CD14-positive monocyte (primary cell): ENCODE data around the gene CILP2. TPM values are rescaled to one million over a fixed set of nuclear protein-coding genes. Genes with fewer than 3 reads are reported as not detected.

Source experiments
- DNase-seq, 3 donors: peaks; one replicate each; pipeline ENCODE4 v3.0.0-alpha.2; 2011 to 2022
- H2AFZ ChIP-seq: 2 replicates; pipeline ENCODE4 v1.6.0; 2012; ENCODE audit warnings: mild to moderate bottlenecking, low read depth, low read length, inconsistent platforms; ENCODE audit not compliant: insufficient read depth, poor library complexity, severe bottlenecking
- H3K27ac ChIP-seq, 2 donors: 1 replicate in 1 of 2; 2 replicates in 1 of 2; pipeline ENCODE4 v1.5.1; 2012 to 2013; ENCODE audit warnings: low read length in 2 of 2, control low read depth in 1 of 2, inconsistent platforms in 1 of 2, low read depth in 1 of 2, mild to moderate bottlenecking in 1 of 2
- H3K27me3 ChIP-seq, 2 donors: one replicate each; pipeline versions ENCODE4 v1.6.0 to v1.6.1; 2011 to 2013; ENCODE audit warnings: low read length in 2 of 2; ENCODE audit not compliant: control insufficient read depth in 2 of 2, insufficient read depth in 2 of 2
- H3K36me3 ChIP-seq, 2 donors: replicated peaks in 1 of 2; 1 replicate in 1 of 2; 2 replicates in 1 of 2; pipeline versions ENCODE4 v1.5.1 to v1.6.1; 2012 to 2013; ENCODE audit warnings: low read length in 2 of 2, control low read depth in 1 of 2, inconsistent platforms in 1 of 2, mild to moderate bottlenecking in 1 of 2; ENCODE audit not compliant: insufficient read depth in 2 of 2, control insufficient read depth in 1 of 2
- H3K4me1 ChIP-seq, 2 donors: 1 replicate in 1 of 2; 2 replicates in 1 of 2; pipeline versions ENCODE4 v1.5.1 to v1.6.1; 2012 to 2013; ENCODE audit warnings: low read length in 2 of 2, control low read depth in 1 of 2, inconsistent platforms in 1 of 2, mild to moderate bottlenecking in 1 of 2, moderate library complexity in 1 of 2; ENCODE audit not compliant: insufficient read depth in 2 of 2, control insufficient read depth in 1 of 2
- H3K4me2 ChIP-seq: replicated peaks from 2 replicates; pipeline ENCODE3; 2012; ENCODE audit warnings: low read length, moderate library complexity, mild to moderate bottlenecking; ENCODE audit not compliant: poor library complexity, severe bottlenecking; ENCODE audit errors: extremely low read depth
- H3K4me3 ChIP-seq, 3 experiments: fragments of 200-600 bp in 1 of 3; sonication (generic) in 1 of 3; replicated peaks in 1 of 3; 1 replicate in 2 of 3; 2 replicates in 1 of 3; pipeline ENCODE4 v1.5.1; 2011 to 2013; ENCODE audit warnings: low read length in 3 of 3, mild to moderate bottlenecking in 3 of 3, control low read depth in 2 of 3, low read depth in 2 of 3, inconsistent platforms in 1 of 3, moderate library complexity in 1 of 3
- H3K79me2 ChIP-seq: 2 replicates; pipeline ENCODE4 v1.6.0; 2012; ENCODE audit warnings: mild to moderate bottlenecking, control low read depth, inconsistent platforms, low read length, moderate library complexity; ENCODE audit not compliant: insufficient read depth
- H3K9ac ChIP-seq: 2 replicates; pipeline ENCODE4 v1.6.0; 2017; ENCODE audit warnings: low read length, mild to moderate bottlenecking; ENCODE audit not compliant: insufficient read depth, poor library complexity, severe bottlenecking
- H3K9me3 ChIP-seq, 2 donors: replicated peaks in 1 of 2; 1 replicate in 1 of 2; 2 replicates in 1 of 2; pipeline versions ENCODE4 v1.5.1 to v1.6.1; 2012 to 2013; ENCODE audit warnings: low read length in 2 of 2, control low read depth in 1 of 2; ENCODE audit not compliant: control insufficient read depth in 1 of 2, insufficient read depth in 1 of 2
- H4K20me1 ChIP-seq: 2 replicates; pipeline ENCODE4 v1.6.0; 2012; ENCODE audit warnings: mild to moderate bottlenecking, low read length, control low read depth, moderate library complexity; ENCODE audit not compliant: insufficient read depth
- H3K27ac Mint-ChIP-seq, 7 donors: one replicate each; pipeline ENCODE4 v1.8.0; 2020; ENCODE audit warnings: mild to moderate bottlenecking in 7 of 7, mixed read lengths in 7 of 7, moderate library complexity in 6 of 7, inconsistent platforms in 2 of 7
- H3K27me3 Mint-ChIP-seq, 3 donors: one replicate each; pipeline ENCODE4 v1.8.0; 2021 to 2022; ENCODE audit warnings: low read depth in 3 of 3, mild to moderate bottlenecking in 3 of 3, mixed read lengths in 3 of 3, moderate library complexity in 3 of 3, inconsistent platforms in 1 of 3
- H3K36me3 Mint-ChIP-seq, 2 donors: one replicate each; pipeline ENCODE4 v1.8.0; 2020; ENCODE audit warnings: mixed read lengths in 2 of 2, inconsistent platforms in 1 of 2, mild to moderate bottlenecking in 1 of 2
- H3K4me1 Mint-ChIP-seq: one replicate; pipeline ENCODE4 v1.8.0; 2020; ENCODE audit warnings: mild to moderate bottlenecking, mixed read lengths
- H3K4me3 Mint-ChIP-seq, 2 donors: one replicate each; pipeline ENCODE4 v1.8.0; 2020; ENCODE audit warnings: mild to moderate bottlenecking in 2 of 2, mixed read lengths in 2 of 2, moderate library complexity in 1 of 2
- H3K9me3 Mint-ChIP-seq, 7 donors: one replicate each; pipeline ENCODE4 v1.8.0; 2020 to 2022; ENCODE audit warnings: mixed read lengths in 7 of 7, mild to moderate bottlenecking in 6 of 7, moderate library complexity in 6 of 7, inconsistent platforms in 2 of 7
- WGBS: methylation state at CpG from one replicate; pipeline ENCODE4 v1.1.5; 2013; ENCODE audit warnings: missing lambda C conversion rate; ENCODE audit not compliant: insufficient coverage; 5-methylcytosine and 5-hydroxymethylcytosine counted together
- intact Hi-C, 2 donors: fragments of 100-400 bp; cut with micrococcal nuclease; formaldehyde crosslinking; loops; one replicate each; pipeline versions ENCODE4 v1.15.0 to v1.15.1; 2023
- polyA plus RNA-seq, 3 donors: library from polyadenylated mRNA; depleted of rRNA in 1 of 3; unstranded in 2 of 3; stranded (reverse) in 1 of 3; fragments of 300-500 nt in 2 of 3; fragments of >200 nt in 1 of 3; fragmentation: Illumina TruSeq in 2 of 3; gene quantifications; 1 replicate in 2 of 3; 2 replicates in 1 of 3; pipeline ENCODE4 v1.2.3, GENCODE V29; 2012 to 2021
- TF ChIP-seq, protein P1 (sequence below): fragments of 200-600 bp; IDR thresholded peaks from one replicate; pipeline ENCODE4 v1.8.0; 2022; ENCODE audit warnings: antibody characterized with exemption, mild to moderate bottlenecking

The CILP2 gene
- polyA plus RNA-seq, 3 donors = 0.04 TPM; not detected in 2

DNA sequence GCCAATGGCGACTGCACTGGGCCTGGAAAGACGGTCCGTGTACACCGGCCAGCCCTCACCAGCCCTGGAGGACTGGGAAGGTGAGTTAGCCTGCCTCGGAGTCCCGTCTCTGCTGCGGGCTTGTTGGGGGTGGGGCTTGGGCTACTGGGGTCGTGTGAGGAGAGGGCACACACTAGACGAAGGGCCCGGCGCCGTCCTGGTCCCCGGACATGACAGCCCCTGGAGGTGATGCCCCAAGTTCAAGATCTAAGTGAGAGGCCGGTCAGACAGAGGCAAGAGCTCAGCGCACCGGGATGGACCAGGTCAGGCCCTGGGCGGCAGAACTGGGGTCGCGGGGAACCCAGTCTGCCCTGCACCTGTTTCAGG lies 1.6 kb downstream of the CILP2 start:
- intact Hi-C loops = loop anchor here in 1 of 2 donors (10.0 kb wide), 1 partner anchor 235 kb away; no protein-coding TSS in a partner anchor
- no peaks in the 10 kb centered on the region for H3K79me2 ChIP-seq
- H3K4me3 Mint-ChIP-seq = peak overlapping the region in 1 of 2 donors; percentile 80
- no peak overlapping the region for H3K4me3 ChIP-seq
- H3K9ac ChIP-seq = no peak overlapping the region
- no peak overlapping the region for H2AFZ ChIP-seq
- H3K36me3 Mint-ChIP-seq = peaks cover 0 to 2% of the 10 kb centered on the region in 2 donors
- no peaks in the 10 kb centered on the region for H4K20me1 ChIP-seq
- peaks cover 1 to 35% (median 21%) of the 10 kb centered on the region in 7 donors for H3K9me3 Mint-ChIP-seq
- WGBS = 34% methylated on average over 19 of the region's 19 CpGs
- H3K36me3 ChIP-seq = no peaks in the 10 kb centered on the region
- no peak overlapping the region for H3K4me2 ChIP-seq
- H3K4me1 ChIP-seq = peaks cover 33 to 40% of the 10 kb centered on the region in 2 donors
- peaks cover 37% of the 10 kb centered on the region for H3K4me1 Mint-ChIP-seq
- peaks cover 16 to 17% of the 10 kb centered on the region in 2 donors for H3K9me3 ChIP-seq
- H3K27me3 ChIP-seq = peaks cover 8 to 43% of the 10 kb centered on the region in 2 donors
- H3K27me3 Mint-ChIP-seq = peaks cover 37 to 59% (median 50%) of the 10 kb centered on the region in 3 donors
- TF ChIP-seq, protein P1, sequence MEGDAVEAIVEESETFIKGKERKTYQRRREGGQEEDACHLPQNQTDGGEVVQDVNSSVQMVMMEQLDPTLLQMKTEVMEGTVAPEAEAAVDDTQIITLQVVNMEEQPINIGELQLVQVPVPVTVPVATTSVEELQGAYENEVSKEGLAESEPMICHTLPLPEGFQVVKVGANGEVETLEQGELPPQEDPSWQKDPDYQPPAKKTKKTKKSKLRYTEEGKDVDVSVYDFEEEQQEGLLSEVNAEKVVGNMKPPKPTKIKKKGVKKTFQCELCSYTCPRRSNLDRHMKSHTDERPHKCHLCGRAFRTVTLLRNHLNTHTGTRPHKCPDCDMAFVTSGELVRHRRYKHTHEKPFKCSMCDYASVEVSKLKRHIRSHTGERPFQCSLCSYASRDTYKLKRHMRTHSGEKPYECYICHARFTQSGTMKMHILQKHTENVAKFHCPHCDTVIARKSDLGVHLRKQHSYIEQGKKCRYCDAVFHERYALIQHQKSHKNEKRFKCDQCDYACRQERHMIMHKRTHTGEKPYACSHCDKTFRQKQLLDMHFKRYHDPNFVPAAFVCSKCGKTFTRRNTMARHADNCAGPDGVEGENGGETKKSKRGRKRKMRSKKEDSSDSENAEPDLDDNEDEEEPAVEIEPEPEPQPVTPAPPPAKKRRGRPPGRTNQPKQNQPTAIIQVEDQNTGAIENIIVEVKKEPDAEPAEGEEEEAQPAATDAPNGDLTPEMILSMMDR = no peak
- H3K27ac Mint-ChIP-seq = no peak overlapping the region
- no peak for DNase-seq
- no peak overlapping the region for H3K27ac ChIP-seq

DNA sequence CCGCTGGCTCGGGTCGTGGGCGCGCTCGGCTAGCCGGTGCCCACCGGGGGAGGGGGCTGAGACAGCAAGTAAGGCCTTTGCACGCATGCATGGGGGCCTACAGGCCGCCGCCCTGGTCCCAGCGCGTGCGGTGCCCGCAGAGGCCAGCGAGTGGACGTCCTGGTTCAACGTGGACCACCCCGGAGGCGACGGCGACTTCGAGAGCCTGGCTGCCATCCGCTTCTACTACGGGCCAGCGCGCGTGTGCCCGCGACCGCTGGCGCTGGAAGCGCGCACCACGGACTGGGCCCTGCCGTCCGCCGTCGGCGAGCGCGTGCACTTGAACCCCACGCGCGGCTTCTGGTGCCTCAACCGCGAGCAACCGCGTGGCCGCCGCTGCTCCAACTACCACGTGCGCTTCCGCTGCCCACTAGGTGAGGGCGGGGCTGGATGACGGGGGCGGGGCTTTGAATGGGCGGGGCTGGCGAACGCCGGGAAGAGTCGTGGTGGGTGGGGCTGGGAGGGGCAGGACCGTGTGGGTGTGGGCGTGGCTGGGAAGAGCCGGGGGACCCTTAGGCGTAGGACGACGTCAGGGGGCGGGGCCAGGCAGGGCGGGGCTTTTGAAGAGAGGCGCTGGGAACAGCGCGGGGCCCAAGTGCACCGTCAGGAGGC lies 2.1 kb downstream of the CILP2 start:
- Histone ChIP-seq H3K4me2 (peak overlapping the region; percentile 71), H3K36me3 (no peaks in the 10 kb centered on the region), H4K20me1 (no peaks in the 10 kb centered on the region), H3K27me3 (peaks cover 8 to 43% of the 10 kb centered on the region in 2 donors), H3K4me3 (peak overlapping the region in 1 of 3 experiments; percentile 66), H3K79me2 (no peaks in the 10 kb centered on the region), H3K9ac (no peak overlapping the region), H3K9me3 (peaks cover 16 to 21% of the 10 kb centered on the region in 2 donors), H3K27ac (no peak overlapping the region), H2AFZ (peak overlapping the region; percentile 74), H3K4me1 (peaks cover 33 to 40% of the 10 kb centered on the region in 2 donors)
- peak; percentile 58 to 83 (median 75) for DNase-seq
- Mint-ChIP-seq H3K27ac (peak overlapping the region in 3 of 7 donors; percentile 20 to 87 (median 23)), H3K4me3 (peak overlapping the region; percentile 76 to 82), H3K27me3 (peaks cover 37 to 59% (median 50%) of the 10 kb centered on the region in 3 donors), H3K9me3 (peaks cover 6 to 39% (median 21%) of the 10 kb centered on the region in 7 donors), H3K4me1 (peaks cover 37% of the 10 kb centered on the region), H3K36me3 (peaks cover 0 to 2% of the 10 kb centered on the region in 2 donors)
- 16% methylated on average over 53 of the region's 74 CpGs for WGBS
- intact Hi-C loops = no loop called here
- TF ChIP-seq, protein P1 = no peak
